GM23338 (cell line): Measurements from ENCODE around the gene ATP6V0E2. TPM values are rescaled to one million over a fixed set of nuclear protein-coding genes. Genes with fewer than 3 reads are reported as not detected.

Source experiments
- ATAC-seq: fragments of 200-7000 bp; cut with Tn5 transposase; 3 replicates; pipeline ENCODE4 v1.9.1; 2020
- DNase-seq: peaks from one replicate; pipeline ENCODE4 v3.0.0-alpha.2; 2015; ENCODE audit warnings: low spot score
- H2AFZ ChIP-seq: fragments of 200-600 bp; sonication (generic); 2 replicates; pipeline ENCODE4 v1.8.0; 2016; ENCODE audit warnings: antibody characterized with exemption, mild to moderate bottlenecking, moderate library complexity
- H3F3A ChIP-seq: fragments of 200-600 bp; sonication (generic); replicated peaks from 2 replicates; pipeline ENCODE4 v1.8.0; 2017; ENCODE audit warnings: antibody characterized with exemption, mixed run types, low read depth
- H3K27ac ChIP-seq: fragments of 200-600 bp; sonication (generic); 2 replicates; pipeline ENCODE4 v1.6.1; 2016; ENCODE audit warnings: low read depth
- H3K27me3 ChIP-seq: fragments of 200-600 bp; sonication (generic); 2 replicates; pipeline ENCODE4 v1.8.0; 2016; ENCODE audit warnings: mild to moderate bottlenecking, mixed run types, moderate library complexity; ENCODE audit not compliant: insufficient read depth
- H3K36me3 ChIP-seq: fragments of 200-600 bp; sonication (generic); 2 replicates; pipeline ENCODE4 v1.8.0; 2016; ENCODE audit warnings: mild to moderate bottlenecking; ENCODE audit not compliant: insufficient read depth
- H3K4me1 ChIP-seq: fragments of 200-600 bp; sonication (generic); 2 replicates; pipeline ENCODE4 v1.8.0; 2016; ENCODE audit warnings: mild to moderate bottlenecking, moderate library complexity; ENCODE audit not compliant: insufficient read depth
- H3K4me2 ChIP-seq: fragments of 200-600 bp; sonication (generic); 2 replicates; pipeline ENCODE4 v1.7.1; 2017; ENCODE audit warnings: mixed run types
- H3K4me3 ChIP-seq: fragments of 200-600 bp; sonication (generic); 2 replicates; pipeline ENCODE4 v1.6.1; 2016; ENCODE audit warnings: mixed run types
- H3K79me2 ChIP-seq: fragments of 200-600 bp; sonication (generic); replicated peaks from 2 replicates; pipeline ENCODE4 v1.8.0; 2017; ENCODE audit warnings: mild to moderate bottlenecking; ENCODE audit not compliant: insufficient read depth
- H3K9me2 ChIP-seq: fragments of 200-600 bp; sonication (generic); 2 replicates; pipeline ENCODE4 v1.8.0; 2017; ENCODE audit not compliant: insufficient read depth
- H4K20me1 ChIP-seq: fragments of 200-600 bp; sonication (generic); replicated peaks from 2 replicates; pipeline ENCODE4 v1.8.0; 2017; ENCODE audit warnings: mild to moderate bottlenecking; ENCODE audit not compliant: insufficient read depth
- H3K27ac Mint-ChIP-seq: 2 replicates; pipeline ENCODE4 v1.8.0; 2020; ENCODE audit warnings: inconsistent platforms, mild to moderate bottlenecking, moderate library complexity, mixed read lengths
- H3K27me3 Mint-ChIP-seq: 3 replicates; pipeline ENCODE4 v1.8.0; 2022; ENCODE audit warnings: low read depth, mild to moderate bottlenecking, moderate library complexity, mixed read lengths, inconsistent platforms; ENCODE audit not compliant: insufficient read depth, poor library complexity
- H3K36me3 Mint-ChIP-seq: 3 replicates; pipeline ENCODE4 v1.8.0; 2021; ENCODE audit warnings: low read depth, mild to moderate bottlenecking, inconsistent platforms, moderate library complexity, mixed read lengths
- H3K4me1 Mint-ChIP-seq: 3 replicates; pipeline ENCODE4 v1.8.0; 2020; ENCODE audit warnings: mild to moderate bottlenecking, inconsistent platforms, mixed read lengths
- H3K4me3 Mint-ChIP-seq: 3 replicates; pipeline ENCODE4 v1.8.0; 2021; ENCODE audit warnings: moderate library complexity, mild to moderate bottlenecking, inconsistent platforms, mixed read lengths
- H3K9me3 Mint-ChIP-seq: 3 replicates; pipeline ENCODE4 v1.8.0; 2020; ENCODE audit warnings: moderate library complexity, mild to moderate bottlenecking, inconsistent platforms, mixed read lengths
- EZH2 ChIP-seq: fragments of 200-600 bp; sonication (generic); IDR thresholded peaks from one replicate; pipeline ENCODE4 v1.8.0; 2017; ENCODE audit warnings: antibody characterized with exemption, mild to moderate bottlenecking, low read depth; ENCODE audit not compliant: unreplicated experiment
- EZH2phosphoT487 ChIP-seq: fragments of 200-600 bp; sonication (generic); IDR thresholded peaks from one replicate; pipeline ENCODE4 v1.8.1; 2018; ENCODE audit warnings: antibody characterized with exemption; ENCODE audit not compliant: unreplicated experiment
- JUNB ChIP-seq: IDR thresholded peaks from one replicate; pipeline ENCODE4 v1.6.1; 2016; ENCODE audit warnings: antibody characterized with exemption; ENCODE audit not compliant: unreplicated experiment
- NANOG ChIP-seq: IDR thresholded peaks from 2 replicates; pipeline ENCODE4 v1.6.1; 2016; ENCODE audit warnings: antibody characterized with exemption, borderline replicate concordance
- POLR2AphosphoS5 ChIP-seq: IDR thresholded peaks from 2 replicates; pipeline ENCODE4 v1.6.1; 2016; ENCODE audit warnings: antibody characterized with exemption, low read depth
- REST ChIP-seq: IDR thresholded peaks from one replicate; pipeline ENCODE4 v1.6.1; 2018; ENCODE audit warnings: antibody characterized with exemption; ENCODE audit not compliant: unreplicated experiment
- ZNF114 ChIP-seq: fragments of 250-450 bp; sonication (Bioruptor Pico); IDR thresholded peaks from 2 replicates; pipeline ENCODE4 v1.5.0; 2020; ENCODE audit warnings: mild to moderate bottlenecking, moderate library complexity
- polyA plus RNA-seq: library from polyadenylated mRNA; unstranded; fragments of >200 nt; fragmentation: Nextera tagmentation; extraction: Ambion mirVana; gene quantifications from 2 replicates; pipeline ENCODE4 v1.2.1, GENCODE V29; 2016
- total RNA-seq: library from RNA; depleted of rRNA; stranded (reverse); fragments of >200 nt; shearing (Covaris generic); gene quantifications from 2 replicates; pipeline ENCODE4 v1.2.3, GENCODE V29; 2014
- TF ChIP-seq, protein P1 (sequence below): IDR thresholded peaks from 2 replicates; pipeline ENCODE4 v1.6.1; 2016; ENCODE audit warnings: antibody characterized with exemption

ATP6V0E2 gene
- total and polyA plus RNA-seq, 2 experiments from 2014 or later = 15.6 to 34.7 TPM

GRCh38 chr7:149825567-149826343, 48.0 kb upstream of the ATP6V0E2 start:
- DNase-seq (no peak), ATAC-seq (no peak)
- Histone ChIP-seq H3K27me3 (no peaks in the 10 kb centered on the region), H2AFZ (no peak overlapping the region), H4K20me1 (no peaks in the 10 kb centered on the region), H3K79me2 (no peaks in the 10 kb centered on the region), H3K9me2 (no peaks in the 10 kb centered on the region), H3K27ac (no peak overlapping the region), H3K36me3 (no peaks in the 10 kb centered on the region), H3K4me1 (no peaks in the 10 kb centered on the region), H3K4me2 (no peak overlapping the region), H3F3A (no peaks in the 10 kb centered on the region), H3K4me3 (no peak overlapping the region)
- H3K9me3 Mint-ChIP-seq = peaks cover 14% of the 10 kb centered on the region; the same call in 2 of the 3 replicates
- H3K36me3 Mint-ChIP-seq = no peaks in the 10 kb centered on the region
- TF ChIP-seq POLR2AphosphoS5 = no peak
- TF ChIP-seq ZNF114 (CRISPR knock-in tag) = no peak
- TF ChIP-seq, protein P1, sequence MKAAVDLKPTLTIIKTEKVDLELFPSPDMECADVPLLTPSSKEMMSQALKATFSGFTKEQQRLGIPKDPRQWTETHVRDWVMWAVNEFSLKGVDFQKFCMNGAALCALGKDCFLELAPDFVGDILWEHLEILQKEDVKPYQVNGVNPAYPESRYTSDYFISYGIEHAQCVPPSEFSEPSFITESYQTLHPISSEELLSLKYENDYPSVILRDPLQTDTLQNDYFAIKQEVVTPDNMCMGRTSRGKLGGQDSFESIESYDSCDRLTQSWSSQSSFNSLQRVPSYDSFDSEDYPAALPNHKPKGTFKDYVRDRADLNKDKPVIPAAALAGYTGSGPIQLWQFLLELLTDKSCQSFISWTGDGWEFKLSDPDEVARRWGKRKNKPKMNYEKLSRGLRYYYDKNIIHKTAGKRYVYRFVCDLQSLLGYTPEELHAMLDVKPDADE = no peak
- no peak for TF ChIP-seq EZH2phosphoT487
- TF ChIP-seq REST = no peak
- TF ChIP-seq JUNB = no peak
- no peaks in the 10 kb centered on the region for H3K4me1 Mint-ChIP-seq
- H3K27ac Mint-ChIP-seq = no peak overlapping the region
- H3K27me3 Mint-ChIP-seq = peaks cover 8% of the 10 kb centered on the region
- no peak overlapping the region for H3K4me3 Mint-ChIP-seq

DNA sequence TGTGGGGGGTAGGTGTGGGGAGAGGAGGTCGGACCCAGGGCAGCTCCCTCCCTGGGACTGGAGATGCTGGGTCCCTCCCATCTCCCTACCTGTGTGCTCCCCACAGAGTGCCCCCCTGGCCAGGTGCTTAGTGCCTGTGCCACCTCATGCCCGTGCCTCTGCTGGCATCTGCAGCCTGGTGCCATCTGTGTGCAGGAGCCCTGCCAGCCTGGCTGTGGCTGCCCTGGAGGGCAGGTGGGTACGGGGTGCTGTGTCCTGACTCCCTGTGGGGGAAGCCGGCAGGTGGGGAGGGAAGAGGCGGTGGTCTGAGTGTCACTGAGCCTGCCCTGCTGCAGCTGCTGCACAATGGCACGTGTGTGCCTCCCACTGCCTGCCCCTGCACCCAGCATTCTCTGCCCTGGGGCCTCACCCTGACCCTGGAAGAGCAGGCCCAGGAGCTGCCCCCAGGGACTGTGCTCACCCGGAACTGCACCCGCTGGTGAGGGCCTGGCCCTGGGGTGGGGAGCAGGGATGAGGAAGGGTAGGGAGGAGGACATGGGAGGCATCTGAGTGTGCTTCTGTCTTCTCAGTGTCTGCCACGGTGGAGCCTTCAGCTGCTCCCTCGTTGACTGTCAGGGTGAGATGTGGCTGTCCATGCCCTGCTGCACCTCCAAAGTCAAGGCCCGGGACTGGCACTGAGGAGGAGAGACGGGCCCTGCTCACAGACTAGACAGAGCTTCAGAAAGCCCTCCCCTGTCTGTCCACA, 47.3 kb upstream of the ATP6V0E2 start:
- Histone ChIP-seq H3K36me3 (no peaks in the 10 kb centered on the region), H3K4me2 (no peak overlapping the region), H3K27me3 (no peaks in the 10 kb centered on the region), H3K4me1 (no peaks in the 10 kb centered on the region), H3K9me2 (no peaks in the 10 kb centered on the region), H3K79me2 (no peaks in the 10 kb centered on the region), H4K20me1 (no peaks in the 10 kb centered on the region), H3K27ac (no peak overlapping the region), H3K4me3 (no peak overlapping the region), H2AFZ (no peak overlapping the region), H3F3A (no peaks in the 10 kb centered on the region)
- H3K27me3 Mint-ChIP-seq = peaks cover 8% of the 10 kb centered on the region
- peaks cover 14% of the 10 kb centered on the region; the same call in 2 of the 3 replicates for H3K9me3 Mint-ChIP-seq
- no peak overlapping the region for H3K27ac Mint-ChIP-seq
- no peak overlapping the region for H3K4me3 Mint-ChIP-seq
- no peak for ATAC-seq
- peaks cover 4% of the 10 kb centered on the region for H3K4me1 Mint-ChIP-seq
- DNase-seq = no peak
- H3K36me3 Mint-ChIP-seq = no peaks in the 10 kb centered on the region
- TF ChIP-seq, protein P1 = no peak
- TF ChIP-seq EZH2phosphoT487 (no peak), EZH2 (no peak), REST (no peak), NANOG (no peak)
